HepG2 (cell line): ENCODE data around the gene TLK1. TPM values are rescaled to one million over a fixed set of nuclear protein-coding genes. Genes with fewer than 3 reads are reported as not detected.
A peak's percentile ranks its signal among the peaks of the same experiment; 100 is the strongest.

ENCODE experiments used
- ATAC-seq: fragments of 200-7000 bp; cut with Tn5 transposase; 3 replicates; pipeline ENCODE4 v1.9.1; 2020; ENCODE audit warnings: mild to moderate bottlenecking, moderate library complexity
- BruUV-seq: library from RNA; stranded (reverse); fragments of 400-500 nt; replicated peaks from 2 replicates; lab custom pipeline; 2021; lab: Mats Ljungman, UMichigan
- CTCF ChIA-PET: fragments of 300-600 bp; formaldehyde crosslinking; extraction: SDS; loops from one replicate; lab custom pipeline; 2021; ENCODE audit warnings: low total read pairs, inconsistent platforms, low intra/inter-chr PET ratio; lab: Yijun Ruan, JAX
- POLR2A ChIA-PET: fragments of 350-600 bp; sonication (Branson Sonifier 250); formaldehyde crosslinking; loops from one replicate; lab custom pipeline; 2020; ENCODE audit warnings: antibody characterized with exemption, inconsistent platforms; lab: Yijun Ruan, JAX
- DNase-seq: peaks from one replicate; pipeline ENCODE4 v3.0.0-alpha.2; 2015; ENCODE audit warnings: low spot score
- FAIRE-seq: peaks from 3 replicates; lab custom pipeline; 2011; peaks lifted over from hg19 to GRCh38; lab: Jason Lieb, UNC
- H2AFZ ChIP-seq: one replicate; pipeline ENCODE4 v1.6.1; 2011; ENCODE audit warnings: low read length, inconsistent platforms
- H3K27ac ChIP-seq: fragments of 300-600 bp; 3 replicates; pipeline ENCODE4 v1.8.0; 2011; ENCODE audit warnings: mixed run types, mild to moderate bottlenecking, mixed read lengths, low read length, inconsistent platforms; ENCODE audit not compliant: insufficient read depth; ENCODE audit errors: extremely low read length
- H3K27me3 ChIP-seq, 2 experiments: fragments of 200-600 bp in 1 of 2; 2 replicates in 1 of 2; 3 replicates in 1 of 2; pipeline versions ENCODE4 v1.6.0 to v1.8.0; 2011; ENCODE audit warnings: low read length in 2 of 2, mild to moderate bottlenecking in 2 of 2, moderate library complexity in 2 of 2, inconsistent platforms in 1 of 2; ENCODE audit not compliant: insufficient read depth in 2 of 2, control insufficient read depth in 1 of 2
- H3K36me3 ChIP-seq, 2 experiments: fragments of 200-600 bp in 1 of 2; replicated peaks in 1 of 2; 2 replicates in 1 of 2; 3 replicates in 1 of 2; pipeline versions ENCODE4 v1.5.1 to v1.8.0; 2011; ENCODE audit warnings: low read length in 2 of 2, inconsistent platforms in 1 of 2; ENCODE audit not compliant: insufficient read depth in 2 of 2, control insufficient read depth in 1 of 2
- H3K4me1 ChIP-seq: 2 replicates; pipeline ENCODE4 v1.5.1; 2012; ENCODE audit warnings: low read length, inconsistent platforms; ENCODE audit not compliant: insufficient read depth
- H3K4me2 ChIP-seq: 2 replicates; pipeline ENCODE4 v1.6.0; 2011; ENCODE audit warnings: low read depth, low read length, inconsistent platforms
- H3K4me3 ChIP-seq, 3 experiments: fragments of 200-600 bp in 1 of 3; sonication (generic), shearing (Covaris generic) in 1 of 3; replicated peaks in 1 of 3; 2 replicates each; pipeline ENCODE4 v1.5.1; 2011 to 2016; ENCODE audit warnings: low read length in 3 of 3, inconsistent platforms in 2 of 3, low read depth in 2 of 3, mild to moderate bottlenecking in 2 of 3, control low read depth in 1 of 3, mixed read lengths in 1 of 3; ENCODE audit not compliant: insufficient read depth in 1 of 3
- H3K79me2 ChIP-seq: one replicate; pipeline ENCODE4 v1.6.1; 2011; ENCODE audit warnings: low read length, inconsistent platforms; ENCODE audit not compliant: insufficient read depth
- H3K9ac ChIP-seq: 2 replicates; pipeline ENCODE4 v1.6.0; 2011; ENCODE audit warnings: mild to moderate bottlenecking, low read depth, low read length, inconsistent platforms; ENCODE audit not compliant: insufficient read depth
- H3K9me3 ChIP-seq: 2 replicates; pipeline ENCODE4 v1.5.1; 2012; ENCODE audit warnings: mild to moderate bottlenecking, low read length
- H4K20me1 ChIP-seq: 2 replicates; pipeline ENCODE4 v1.6.0; 2011; ENCODE audit warnings: inconsistent platforms, mild to moderate bottlenecking, low read length, moderate library complexity; ENCODE audit not compliant: insufficient read depth
- EEA1 ChIP-seq: sonication (generic); formaldehyde crosslinking; IDR thresholded peaks from 2 replicates; pipeline ENCODE4 v1.5.1; 2020; ENCODE audit warnings: mild to moderate bottlenecking, missing genetic modification reagents, borderline replicate concordance
- FOXM1 ChIP-seq: sonication (generic); formaldehyde crosslinking; IDR thresholded peaks from 2 replicates; pipeline ENCODE4 v1.5.0; 2020; ENCODE audit warnings: missing genetic modification reagents
- MAZ ChIP-seq, 2 experiments: sonication (generic) in 1 of 2; formaldehyde crosslinking in 1 of 2; IDR thresholded peaks; 2 replicates each; pipeline versions ENCODE4 v1.5.0 to v1.6.1; 2012 to 2020; ENCODE audit warnings: low read depth in 2 of 2, mild to moderate bottlenecking in 2 of 2, borderline replicate concordance in 1 of 2, improper control_type of control experiment in 1 of 2, low read length in 1 of 2, missing genetic modification reagents in 1 of 2, moderate library complexity in 1 of 2
- PHF21A ChIP-seq: sonication (generic); formaldehyde crosslinking; IDR thresholded peaks from 2 replicates; pipeline ENCODE4 v1.5.0; 2020; ENCODE audit warnings: mild to moderate bottlenecking, missing genetic modification reagents
- TBX2 ChIP-seq: sonication (generic); formaldehyde crosslinking; IDR thresholded peaks from 2 replicates; pipeline ENCODE4 v1.5.0; 2020; ENCODE audit warnings: missing genetic modification reagents, mild to moderate bottlenecking, borderline replicate concordance
- ZMYM4 ChIP-seq: sonication (generic); formaldehyde crosslinking; IDR thresholded peaks from 2 replicates; pipeline ENCODE4 v1.8.1; 2023; ENCODE audit warnings: mild to moderate bottlenecking, missing genetic modification reagents
- ZNF232 ChIP-seq: sonication (generic); formaldehyde crosslinking; IDR thresholded peaks from 2 replicates; pipeline ENCODE4 v1.4.0; 2020; ENCODE audit warnings: missing genetic modification reagents, borderline replicate concordance
- ZNF256 ChIP-seq: sonication (generic); formaldehyde crosslinking; conservative IDR thresholded peaks from 2 replicates; pipeline ENCODE4 v1.4.0; 2020; ENCODE audit warnings: missing genetic modification reagents
- ZNF432 ChIP-seq: sonication (generic); formaldehyde crosslinking; IDR thresholded peaks from 2 replicates; pipeline ENCODE4 v1.5.0; 2020; ENCODE audit warnings: missing genetic modification reagents, mild to moderate bottlenecking, borderline replicate concordance
- ZNF564 ChIP-seq: sonication (generic); formaldehyde crosslinking; IDR thresholded peaks from 2 replicates; pipeline ENCODE4 v1.8.1; 2023; ENCODE audit warnings: mild to moderate bottlenecking, missing genetic modification reagents
- ZNF766 ChIP-seq: sonication (generic); formaldehyde crosslinking; IDR thresholded peaks from 2 replicates; pipeline ENCODE4 v1.5.0; 2020; ENCODE audit warnings: missing genetic modification reagents, borderline replicate concordance
- in situ Hi-C: cut with HindIII; loops from 2 replicates; pipeline ENCODE4 v1.10.0; 2017; ENCODE audit warnings: low pct_unique_long_range_greater_than_20kb; ENCODE audit not compliant: extremely low pct_ligation_motif_present
- intact Hi-C: fragments of 100-400 bp; cut with micrococcal nuclease; formaldehyde crosslinking; loops from one replicate; pipeline ENCODE4 v1.10.0; 2022; ENCODE audit not compliant: unreplicated experiment
- polyA plus RNA-seq, 8 experiments: library from polyadenylated mRNA; depleted of rRNA in 3 of 8; stranded (reverse) in 7 of 8; unstranded in 1 of 8; fragments of >200 nt; fragmentation: Illumina TruSeq in 4 of 8; extraction: Trizol in 4 of 8; gene quantifications; 2 replicates each; pipeline versions ENCODE4 v1.2.1 to v1.2.3, GENCODE V29; 2011 to 2016; ENCODE audit warnings: low read depth in 4 of 8, missing spikeins in 1 of 8, mixed read lengths in 1 of 8; ENCODE audit not compliant: insufficient read depth in 1 of 8
- total RNA-seq, 5 experiments: library from RNA; depleted of rRNA; stranded (reverse); fragments of >200 nt; fragmentation: Illumina TruSeq; extraction: Trizol; gene quantifications; 2 replicates each; pipeline ENCODE4 v1.2.3, GENCODE V29; 2016; ENCODE audit warnings: low read depth in 1 of 5
- TF ChIP-seq, protein P1 (sequence below): sonication (generic); formaldehyde crosslinking; IDR thresholded peaks from 2 replicates; pipeline ENCODE4 v1.4.0; 2020; ENCODE audit warnings: mild to moderate bottlenecking, missing genetic modification reagents
- TF ChIP-seq, protein P2 (sequence below): sonication (generic); formaldehyde crosslinking; IDR thresholded peaks from 2 replicates; pipeline ENCODE4 v1.5.0; 2020; ENCODE audit warnings: mild to moderate bottlenecking, missing genetic modification reagents
- TF ChIP-seq, protein P3 (sequence below): IDR thresholded peaks from 2 replicates; pipeline ENCODE4 v1.6.1; 2016
- TF ChIP-seq, protein P4 (sequence below): sonication (generic); formaldehyde crosslinking; IDR thresholded peaks from 2 replicates; pipeline ENCODE4 v1.4.0; 2020; ENCODE audit warnings: missing genetic modification reagents

The TLK1 gene
- total and polyA plus RNA-seq, 2 of the 13 experiments (the other 11 are each of a cell fraction or from before 2014, with no cell fraction given), result 16.8 to 28.7 TPM

DNA sequence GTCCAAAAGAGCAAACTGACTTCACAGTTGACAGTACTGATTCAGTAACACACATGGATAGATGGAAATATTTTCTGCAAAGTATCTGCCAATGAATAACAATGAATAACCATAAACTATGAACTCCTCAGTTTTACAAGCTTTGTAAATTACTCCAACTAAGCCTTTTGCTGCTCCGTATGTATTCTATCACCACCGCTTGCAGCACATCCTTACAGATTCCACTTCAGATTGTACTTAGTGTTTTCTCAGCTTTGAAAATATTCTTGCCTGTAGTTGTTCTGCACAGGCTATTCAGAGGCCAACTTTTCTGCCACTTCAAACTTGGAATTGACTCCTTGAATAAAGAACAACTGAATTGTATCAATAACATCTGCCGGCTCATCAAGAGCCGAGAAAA lies 36.2 kb downstream of the TLK1 start (continued):
- TF ChIP-seq, protein P1, sequence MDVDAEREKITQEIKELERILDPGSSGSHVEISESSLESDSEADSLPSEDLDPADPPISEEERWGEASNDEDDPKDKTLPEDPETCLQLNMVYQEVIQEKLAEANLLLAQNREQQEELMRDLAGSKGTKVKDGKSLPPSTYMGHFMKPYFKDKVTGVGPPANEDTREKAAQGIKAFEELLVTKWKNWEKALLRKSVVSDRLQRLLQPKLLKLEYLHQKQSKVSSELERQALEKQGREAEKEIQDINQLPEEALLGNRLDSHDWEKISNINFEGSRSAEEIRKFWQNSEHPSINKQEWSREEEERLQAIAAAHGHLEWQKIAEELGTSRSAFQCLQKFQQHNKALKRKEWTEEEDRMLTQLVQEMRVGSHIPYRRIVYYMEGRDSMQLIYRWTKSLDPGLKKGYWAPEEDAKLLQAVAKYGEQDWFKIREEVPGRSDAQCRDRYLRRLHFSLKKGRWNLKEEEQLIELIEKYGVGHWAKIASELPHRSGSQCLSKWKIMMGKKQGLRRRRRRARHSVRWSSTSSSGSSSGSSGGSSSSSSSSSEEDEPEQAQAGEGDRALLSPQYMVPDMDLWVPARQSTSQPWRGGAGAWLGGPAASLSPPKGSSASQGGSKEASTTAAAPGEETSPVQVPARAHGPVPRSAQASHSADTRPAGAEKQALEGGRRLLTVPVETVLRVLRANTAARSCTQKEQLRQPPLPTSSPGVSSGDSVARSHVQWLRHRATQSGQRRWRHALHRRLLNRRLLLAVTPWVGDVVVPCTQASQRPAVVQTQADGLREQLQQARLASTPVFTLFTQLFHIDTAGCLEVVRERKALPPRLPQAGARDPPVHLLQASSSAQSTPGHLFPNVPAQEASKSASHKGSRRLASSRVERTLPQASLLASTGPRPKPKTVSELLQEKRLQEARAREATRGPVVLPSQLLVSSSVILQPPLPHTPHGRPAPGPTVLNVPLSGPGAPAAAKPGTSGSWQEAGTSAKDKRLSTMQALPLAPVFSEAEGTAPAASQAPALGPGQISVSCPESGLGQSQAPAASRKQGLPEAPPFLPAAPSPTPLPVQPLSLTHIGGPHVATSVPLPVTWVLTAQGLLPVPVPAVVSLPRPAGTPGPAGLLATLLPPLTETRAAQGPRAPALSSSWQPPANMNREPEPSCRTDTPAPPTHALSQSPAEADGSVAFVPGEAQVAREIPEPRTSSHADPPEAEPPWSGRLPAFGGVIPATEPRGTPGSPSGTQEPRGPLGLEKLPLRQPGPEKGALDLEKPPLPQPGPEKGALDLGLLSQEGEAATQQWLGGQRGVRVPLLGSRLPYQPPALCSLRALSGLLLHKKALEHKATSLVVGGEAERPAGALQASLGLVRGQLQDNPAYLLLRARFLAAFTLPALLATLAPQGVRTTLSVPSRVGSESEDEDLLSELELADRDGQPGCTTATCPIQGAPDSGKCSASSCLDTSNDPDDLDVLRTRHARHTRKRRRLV (CRISPR knock-in tag), result 0 out of 2 replicates have a peak, but pooled peaks have one; percentile 33
- TF ChIP-seq EEA1 (CRISPR knock-in tag) (no peak), ZNF432 (no peak)

DNA sequence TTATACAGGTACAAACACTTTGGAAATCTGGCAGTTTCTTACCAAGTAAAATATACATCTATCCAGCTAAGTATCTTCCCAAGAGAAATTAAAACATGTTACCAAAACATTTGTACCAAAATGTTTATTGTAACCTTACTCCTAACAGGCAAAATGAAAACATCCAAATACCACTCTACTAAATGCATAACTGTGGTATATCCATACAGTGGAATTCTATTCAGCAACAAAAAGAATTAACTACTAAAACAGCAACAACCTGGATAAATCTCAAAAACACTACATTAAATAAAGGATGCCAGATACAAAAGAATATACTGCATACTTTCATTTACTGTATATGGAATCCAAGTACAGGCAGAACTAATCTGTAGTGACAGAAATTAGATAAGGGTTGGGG lies 51.1 kb downstream of the TLK1 start:
- no peaks in the 10 kb centered on the region for H3K27me3 ChIP-seq
- ChIA-PET CTCF (no interaction called here), POLR2A (no interaction called here)
- ATAC-seq (no peak), DNase-seq (no peak), FAIRE-seq (no peak)
- in situ Hi-C loops (no loop called here), intact Hi-C loops (no loop called here)
- H3K9me3 ChIP-seq, result no peaks in the 10 kb centered on the region
- no peak overlapping the region for H3K9ac ChIP-seq
- no TSS peak for BruUV-seq
- H3K4me2 ChIP-seq, result no peak overlapping the region
- peaks cover 17% of the 10 kb centered on the region; the same call in 1 of the 2 replicates for H3K4me1 ChIP-seq
- H4K20me1 ChIP-seq, result peaks cover 3% of the 10 kb centered on the region; the same call in 1 of the 2 replicates
- peaks cover 95% of the 10 kb centered on the region for H3K79me2 ChIP-seq
- H3K4me3 ChIP-seq, result no peak overlapping the region
- no peak overlapping the region for H3K27ac ChIP-seq
- H3K36me3 ChIP-seq, result peaks cover 5 to 21% of the 10 kb centered on the region in 2 experiments
- H2AFZ ChIP-seq, result no peak overlapping the region
- no peak for TF ChIP-seq FOXM1
- TF ChIP-seq, protein P2, sequence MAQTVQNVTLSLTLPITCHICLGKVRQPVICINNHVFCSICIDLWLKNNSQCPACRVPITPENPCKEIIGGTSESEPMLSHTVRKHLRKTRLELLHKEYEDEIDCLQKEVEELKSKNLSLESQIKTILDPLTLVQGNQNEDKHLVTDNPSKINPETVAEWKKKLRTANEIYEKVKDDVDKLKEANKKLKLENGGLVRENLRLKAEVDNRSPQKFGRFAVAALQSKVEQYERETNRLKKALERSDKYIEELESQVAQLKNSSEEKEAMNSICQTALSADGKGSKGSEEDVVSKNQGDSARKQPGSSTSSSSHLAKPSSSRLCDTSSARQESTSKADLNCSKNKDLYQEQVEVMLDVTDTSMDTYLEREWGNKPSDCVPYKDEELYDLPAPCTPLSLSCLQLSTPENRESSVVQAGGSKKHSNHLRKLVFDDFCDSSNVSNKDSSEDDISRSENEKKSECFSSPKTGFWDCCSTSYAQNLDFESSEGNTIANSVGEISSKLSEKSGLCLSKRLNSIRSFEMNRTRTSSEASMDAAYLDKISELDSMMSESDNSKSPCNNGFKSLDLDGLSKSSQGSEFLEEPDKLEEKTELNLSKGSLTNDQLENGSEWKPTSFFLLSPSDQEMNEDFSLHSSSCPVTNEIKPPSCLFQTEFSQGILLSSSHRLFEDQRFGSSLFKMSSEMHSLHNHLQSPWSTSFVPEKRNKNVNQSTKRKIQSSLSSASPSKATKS, result no peak
- TF ChIP-seq PHF21A, result no peak
- TF ChIP-seq ZNF766 (CRISPR knock-in tag), result no peak
- no peak for TF ChIP-seq ZMYM4 (CRISPR knock-in tag)
- TF ChIP-seq TBX2 (CRISPR knock-in tag), result no peak
- TF ChIP-seq, protein P3, sequence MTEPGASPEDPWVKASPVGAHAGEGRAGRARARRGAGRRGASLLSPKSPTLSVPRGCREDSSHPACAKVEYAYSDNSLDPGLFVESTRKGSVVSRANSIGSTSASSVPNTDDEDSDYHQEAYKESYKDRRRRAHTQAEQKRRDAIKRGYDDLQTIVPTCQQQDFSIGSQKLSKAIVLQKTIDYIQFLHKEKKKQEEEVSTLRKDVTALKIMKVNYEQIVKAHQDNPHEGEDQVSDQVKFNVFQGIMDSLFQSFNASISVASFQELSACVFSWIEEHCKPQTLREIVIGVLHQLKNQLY (CRISPR knock-in tag), result no peak
- TF ChIP-seq ZNF564, result no peak
- no peak for TF ChIP-seq ZNF232 (CRISPR knock-in tag)
- no peak for TF ChIP-seq ZNF256
- TF ChIP-seq, protein P4, sequence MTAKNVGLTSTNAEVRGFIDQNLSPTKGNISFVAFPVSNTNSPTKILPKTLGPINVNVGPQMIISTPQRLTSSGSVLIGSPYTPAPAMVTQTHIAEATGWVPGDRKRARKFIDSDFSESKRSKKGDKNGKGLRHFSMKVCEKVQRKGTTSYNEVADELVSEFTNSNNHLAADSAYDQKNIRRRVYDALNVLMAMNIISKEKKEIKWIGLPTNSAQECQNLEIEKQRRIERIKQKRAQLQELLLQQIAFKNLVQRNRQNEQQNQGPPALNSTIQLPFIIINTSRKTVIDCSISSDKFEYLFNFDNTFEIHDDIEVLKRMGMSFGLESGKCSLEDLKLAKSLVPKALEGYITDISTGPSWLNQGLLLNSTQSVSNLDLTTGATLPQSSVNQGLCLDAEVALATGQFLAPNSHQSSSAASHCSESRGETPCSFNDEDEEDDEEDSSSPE (CRISPR knock-in tag), result no peak
- no peak for TF ChIP-seq MAZ (IDR thresholded peaks at IDR 0.05; ENCODE audit: borderline replicate concordance, low read depth, low read length)
- no peak for TF ChIP-seq MAZ (CRISPR knock-in tag; IDR thresholded peaks at IDR 0.05; ENCODE audit: low read depth)
